ENCODE data around the gene ETF1. TPM values are rescaled to one million over a fixed set of nuclear protein-coding genes. Genes with fewer than 3 reads are reported as not detected.

ETF1 gene
- total RNA-seq, 1 donor from 2014 or later, result 116 TPM

DNA sequence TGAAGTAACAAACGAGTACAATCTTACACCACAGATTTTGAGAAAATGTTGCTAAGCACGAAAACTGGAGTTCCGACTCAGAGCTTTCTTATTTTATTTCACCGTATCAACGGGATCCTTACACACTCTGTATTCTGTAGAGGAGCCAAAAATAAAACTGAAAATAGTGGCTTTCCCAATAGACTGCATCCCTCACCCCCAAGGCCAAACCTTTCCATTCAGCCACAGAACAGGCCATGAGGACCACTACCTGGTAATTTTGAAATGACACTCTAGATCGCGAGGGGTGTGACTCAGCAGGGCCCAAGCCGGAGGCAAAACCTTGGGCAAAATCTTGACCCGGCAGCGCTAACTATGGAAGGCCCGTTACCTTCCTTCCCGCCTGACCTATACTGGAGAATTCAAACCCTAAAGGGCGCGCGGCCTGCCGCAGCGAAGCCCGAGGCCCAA, 31.7 kb upstream of the ETF1 start:
- peak overlapping the region; percentile 86 for H2AFZ ChIP-seq (replicated peaks)

DNA sequence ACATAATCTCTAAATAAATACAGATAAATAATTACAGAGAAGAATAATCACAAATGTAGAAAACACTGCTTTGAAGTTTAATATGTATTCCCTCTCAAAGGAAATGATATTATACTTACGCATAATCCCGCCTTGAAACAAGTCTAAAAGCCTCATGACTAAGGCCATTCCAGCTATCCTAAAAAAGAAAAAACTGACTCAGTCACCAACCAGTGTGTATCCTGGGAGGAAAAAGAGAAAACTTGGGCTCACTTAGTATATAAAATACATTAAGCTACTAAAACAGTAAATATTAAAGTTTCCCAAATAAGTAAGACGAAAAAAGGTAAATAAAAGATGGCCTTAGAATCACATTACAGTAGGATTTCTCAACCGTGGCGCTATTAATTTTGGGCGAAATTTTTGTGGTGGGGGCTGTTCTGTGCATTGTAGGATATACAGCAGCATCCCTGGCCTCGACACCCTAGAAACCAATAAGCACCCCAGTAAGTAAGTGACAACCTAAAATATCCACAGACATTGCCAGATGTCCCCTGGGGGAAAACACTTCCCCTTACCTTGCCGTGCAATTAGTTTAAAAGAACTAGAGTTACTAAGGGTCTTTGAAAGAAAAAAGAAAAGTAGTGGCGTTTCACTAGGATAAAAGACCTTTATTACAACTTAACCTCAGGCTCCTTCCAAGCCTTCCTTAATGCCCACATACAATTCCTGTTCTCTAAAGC, 31.1 kb upstream of the ETF1 start:
- Mint-ChIP-seq H3K4me1 (peaks cover 17% of the 10 kb centered on the region), H3K27me3 (ENCODE audit: insufficient read depth, low read depth) (peaks cover 4% of the 10 kb centered on the region), H3K4me3 (peak overlapping the region; percentile 97), H3K9me3 (no peaks in the 10 kb centered on the region), H3K36me3 (peaks cover 22% of the 10 kb centered on the region), H3K27ac (peak overlapping the region; percentile 100)
- Histone ChIP-seq H4K20me1 (ENCODE audit: low read depth) (peaks cover 10% of the 10 kb centered on the region), H3K9me3 (ENCODE audit: low read depth) (no peaks in the 10 kb centered on the region), H3K36me3 (peaks cover 10% of the 10 kb centered on the region), H2AFZ (replicated peaks) (no peak overlapping the region), H3K27ac (no peak overlapping the region), H3K79me2 (ENCODE audit: low read depth) (peaks cover 48% of the 10 kb centered on the region), H3K27me3 (no peaks in the 10 kb centered on the region), H3F3A (ENCODE audit: low read depth) (peaks cover 31% of the 10 kb centered on the region), H3K4me3 (peak overlapping the region; percentile 71), H3K4me1 (peaks cover 7% of the 10 kb centered on the region), H3K9ac (peak overlapping the region; percentile 95), H3K4me2 (peak overlapping the region; percentile 98)
- no peak for DNase-seq (ENCODE audit: low spot score)
- TF ChIP-seq, protein P1, sequence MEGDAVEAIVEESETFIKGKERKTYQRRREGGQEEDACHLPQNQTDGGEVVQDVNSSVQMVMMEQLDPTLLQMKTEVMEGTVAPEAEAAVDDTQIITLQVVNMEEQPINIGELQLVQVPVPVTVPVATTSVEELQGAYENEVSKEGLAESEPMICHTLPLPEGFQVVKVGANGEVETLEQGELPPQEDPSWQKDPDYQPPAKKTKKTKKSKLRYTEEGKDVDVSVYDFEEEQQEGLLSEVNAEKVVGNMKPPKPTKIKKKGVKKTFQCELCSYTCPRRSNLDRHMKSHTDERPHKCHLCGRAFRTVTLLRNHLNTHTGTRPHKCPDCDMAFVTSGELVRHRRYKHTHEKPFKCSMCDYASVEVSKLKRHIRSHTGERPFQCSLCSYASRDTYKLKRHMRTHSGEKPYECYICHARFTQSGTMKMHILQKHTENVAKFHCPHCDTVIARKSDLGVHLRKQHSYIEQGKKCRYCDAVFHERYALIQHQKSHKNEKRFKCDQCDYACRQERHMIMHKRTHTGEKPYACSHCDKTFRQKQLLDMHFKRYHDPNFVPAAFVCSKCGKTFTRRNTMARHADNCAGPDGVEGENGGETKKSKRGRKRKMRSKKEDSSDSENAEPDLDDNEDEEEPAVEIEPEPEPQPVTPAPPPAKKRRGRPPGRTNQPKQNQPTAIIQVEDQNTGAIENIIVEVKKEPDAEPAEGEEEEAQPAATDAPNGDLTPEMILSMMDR (IDR thresholded peaks at IDR 0.05), result no peak
- TF ChIP-seq EZH2 (IDR thresholded peaks at IDR 0.05) (no peak), EZH2phosphoT487 (IDR thresholded peaks at IDR 0.05) (no peak)

More for the DNA sequence above, 31.7 kb upstream of the ETF1 start:
- H3F3A ChIP-seq (ENCODE audit: low read depth), result peaks cover 31% of the 10 kb centered on the region
- H3K27ac ChIP-seq, result peak overlapping the region; percentile 99
- Mint-ChIP-seq H3K36me3 (peaks cover 21% of the 10 kb centered on the region), H3K27me3 (ENCODE audit: insufficient read depth, low read depth) (peaks cover 4% of the 10 kb centered on the region), H3K4me3 (peak overlapping the region; percentile 97), H3K9me3 (no peaks in the 10 kb centered on the region), H3K27ac (peak overlapping the region; percentile 100), H3K4me1 (peaks cover 17% of the 10 kb centered on the region)
- peak overlapping the region; percentile 95 for H3K9ac ChIP-seq
- H4K20me1 ChIP-seq (ENCODE audit: low read depth), result peaks cover 10% of the 10 kb centered on the region
- H3K79me2 ChIP-seq (ENCODE audit: low read depth), result peaks cover 48% of the 10 kb centered on the region
- peaks cover 7% of the 10 kb centered on the region for H3K4me1 ChIP-seq
- peaks cover 10% of the 10 kb centered on the region for H3K36me3 ChIP-seq
- no peak for DNase-seq (ENCODE audit: low spot score)
- H3K4me2 ChIP-seq, result peak overlapping the region; percentile 98
- H3K27me3 ChIP-seq, result no peaks in the 10 kb centered on the region
- H3K9me3 ChIP-seq (ENCODE audit: low read depth), result no peaks in the 10 kb centered on the region
- H3K4me3 ChIP-seq, result peak overlapping the region; percentile 71
- TF ChIP-seq EZH2phosphoT487 (IDR thresholded peaks at IDR 0.05) (no peak), EZH2 (IDR thresholded peaks at IDR 0.05) (no peak)
- TF ChIP-seq, protein P1 (IDR thresholded peaks at IDR 0.05), result no peak

DNA sequence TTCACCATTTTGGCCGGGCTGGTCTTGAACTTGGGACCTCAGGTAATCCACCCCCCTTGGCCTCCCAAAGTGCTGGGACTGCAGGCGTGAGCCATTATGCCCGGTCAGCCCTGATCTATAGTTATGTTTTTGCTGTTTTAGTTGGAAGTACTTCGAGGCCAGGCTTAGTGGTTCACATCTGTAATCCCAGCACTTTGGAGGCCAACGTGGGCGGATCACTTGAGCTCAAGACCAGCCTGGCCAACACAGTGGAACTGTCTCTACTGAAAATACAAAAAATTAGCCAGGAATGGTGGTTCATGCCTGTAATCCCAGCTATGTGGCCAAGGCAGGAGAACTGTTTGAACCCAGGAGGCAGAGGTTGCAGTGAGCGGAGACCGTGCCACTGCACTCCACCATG, 30.2 kb upstream of the ETF1 start:
- Histone ChIP-seq H3F3A (ENCODE audit: low read depth) (peaks cover 31% of the 10 kb centered on the region), H3K27ac (no peak overlapping the region)

More for the DNA sequence above, 30.2 kb upstream of the ETF1 start:
- Histone ChIP-seq H3K9me3 (ENCODE audit: low read depth) (no peaks in the 10 kb centered on the region), H4K20me1 (ENCODE audit: low read depth) (peaks cover 10% of the 10 kb centered on the region), H3K36me3 (peaks cover 10% of the 10 kb centered on the region), H3K9ac (no peak overlapping the region), H3K4me3 (no peak overlapping the region), H3K79me2 (ENCODE audit: low read depth) (peaks cover 54% of the 10 kb centered on the region), H3K4me1 (peaks cover 7% of the 10 kb centered on the region), H2AFZ (replicated peaks) (no peak overlapping the region), H3K27me3 (no peaks in the 10 kb centered on the region), H3K4me2 (peak overlapping the region; percentile 98)
- H3K27me3 Mint-ChIP-seq (ENCODE audit: insufficient read depth, low read depth), result peaks cover 4% of the 10 kb centered on the region
- TF ChIP-seq, protein P1 (IDR thresholded peaks at IDR 0.05), result no peak
- TF ChIP-seq EZH2phosphoT487 (IDR thresholded peaks at IDR 0.05) (no peak), EZH2 (IDR thresholded peaks at IDR 0.05) (no peak)
- no peak for DNase-seq (ENCODE audit: low spot score)
- H3K9me3 Mint-ChIP-seq, result no peaks in the 10 kb centered on the region
- H3K4me1 Mint-ChIP-seq, result peaks cover 17% of the 10 kb centered on the region
- no peak overlapping the region for H3K4me3 Mint-ChIP-seq
- no peak overlapping the region for H3K27ac Mint-ChIP-seq
- peaks cover 31% of the 10 kb centered on the region for H3K36me3 Mint-ChIP-seq
